HEK293T (cell line): ENCODE data around the gene HOXA13.

Source experiments
- BHLHE40 ChIP-seq: fragments of 450-650 bp; IDR thresholded peaks from 2 replicates; pipeline ENCODE4 v1.6.1; 2016; ENCODE audit warnings: mild to moderate bottlenecking, moderate library complexity, borderline replicate concordance
- ELF4 ChIP-seq: fragments of 450-650 bp; IDR thresholded peaks from 2 replicates; pipeline ENCODE4 v1.6.1; 2017; ENCODE audit warnings: antibody characterized with exemption
- FOXK2 ChIP-seq: fragments of 450-650 bp; IDR thresholded peaks from 2 replicates; pipeline ENCODE4 v1.6.1; 2016; ENCODE audit warnings: mild to moderate bottlenecking
- FOXM1 ChIP-seq: fragments of 450-650 bp; IDR thresholded peaks from 2 replicates; pipeline ENCODE4 v1.6.1; 2017; ENCODE audit warnings: mild to moderate bottlenecking, borderline replicate concordance
- HDGF ChIP-seq: fragments of 450-650 bp; IDR thresholded peaks from 2 replicates; pipeline ENCODE4 v1.6.1; 2017; ENCODE audit warnings: antibody characterized with exemption, borderline replicate concordance
- LEF1 ChIP-seq: fragments of 450-650 bp; IDR thresholded peaks from 2 replicates; pipeline ENCODE4 v1.6.1; 2017; ENCODE audit warnings: mild to moderate bottlenecking, borderline replicate concordance
- NFRKB ChIP-seq: fragments of 450-650 bp; IDR thresholded peaks from 2 replicates; pipeline ENCODE4 v1.6.1; 2016; ENCODE audit warnings: mild to moderate bottlenecking, moderate library complexity
- TARDBP ChIP-seq: fragments of 450-650 bp; IDR thresholded peaks from 2 replicates; pipeline ENCODE4 v1.6.1; 2016
- TF ChIP-seq, protein P1 (sequence below): fragments of 450-650 bp; IDR thresholded peaks from 2 replicates; pipeline ENCODE4 v1.6.1; 2016

DNA sequence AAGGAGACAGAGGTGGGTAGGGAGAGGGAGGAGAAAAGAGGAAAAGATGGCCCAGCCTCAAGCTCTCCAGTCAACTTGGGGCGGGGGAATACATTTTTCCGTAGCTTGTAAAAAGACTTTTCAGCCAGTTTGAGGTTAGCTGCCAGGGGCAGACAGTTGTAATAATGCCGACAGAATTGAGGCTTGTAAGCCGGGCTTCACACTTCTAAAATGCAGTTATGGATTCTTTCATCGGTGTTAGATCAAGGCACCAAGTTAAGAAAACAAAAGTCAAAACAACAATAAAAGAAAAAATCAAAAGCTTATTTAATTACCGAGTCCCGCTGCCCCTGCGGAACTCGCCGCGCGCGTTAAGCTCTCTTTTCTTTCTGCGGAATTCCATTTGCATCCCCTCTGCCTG, 42.3 kb upstream of the HOXA13 start:
- TF ChIP-seq BHLHE40: no peak
- TF ChIP-seq FOXM1: no peak
- no peak for TF ChIP-seq LEF1
- no peak for TF ChIP-seq FOXK2
- TF ChIP-seq TARDBP: no peak
- TF ChIP-seq ELF4: no peak
- TF ChIP-seq NFRKB: no peak
- TF ChIP-seq, protein P1, sequence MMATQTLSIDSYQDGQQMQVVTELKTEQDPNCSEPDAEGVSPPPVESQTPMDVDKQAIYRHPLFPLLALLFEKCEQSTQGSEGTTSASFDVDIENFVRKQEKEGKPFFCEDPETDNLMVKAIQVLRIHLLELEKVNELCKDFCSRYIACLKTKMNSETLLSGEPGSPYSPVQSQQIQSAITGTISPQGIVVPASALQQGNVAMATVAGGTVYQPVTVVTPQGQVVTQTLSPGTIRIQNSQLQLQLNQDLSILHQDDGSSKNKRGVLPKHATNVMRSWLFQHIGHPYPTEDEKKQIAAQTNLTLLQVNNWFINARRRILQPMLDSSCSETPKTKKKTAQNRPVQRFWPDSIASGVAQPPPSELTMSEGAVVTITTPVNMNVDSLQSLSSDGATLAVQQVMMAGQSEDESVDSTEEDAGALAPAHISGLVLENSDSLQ: no peak
- TF ChIP-seq HDGF: no peak
